Measurements from ENCODE around the gene CHRD.

The CHRD gene

GRCh38 chr3:184391266-184391665 lies 11.4 kb downstream of the CHRD start:
- H3K9me2 ChIP-seq (replicated peaks; ENCODE audit: control insufficient read depth, low read length), result no peaks in the 10 kb centered on the region
- no peak overlapping the region for H3K4me2 ChIP-seq (ENCODE audit: low read length)
- peaks cover 9% of the 10 kb centered on the region for H3K27me3 ChIP-seq (ENCODE audit: control insufficient read depth, low read length)
- no peaks in the 10 kb centered on the region for H4K20me1 ChIP-seq (ENCODE audit: control insufficient read depth, insufficient read depth, low read depth, low read length)
- H3K4me3 ChIP-seq (ENCODE audit: low read length), result no peak overlapping the region
- H3K9me3 ChIP-seq (ENCODE audit: control insufficient read depth, insufficient read depth, low read length), result no peaks in the 10 kb centered on the region
- no peaks in the 10 kb centered on the region for H3K36me3 ChIP-seq (ENCODE audit: control insufficient read depth, low read length)
- TF ChIP-seq EZH2phosphoT487 (IDR thresholded peaks at IDR 0.05; ENCODE audit: borderline replicate concordance, low read length) (no peak), CTCF (IDR thresholded peaks at IDR 0.05; ENCODE audit: low read depth, low read length, poor library complexity, severe bottlenecking) (no peak)
- no peak overlapping the region for H3K27ac ChIP-seq (ENCODE audit: low read depth, low read length)
- H3K4me1 ChIP-seq (ENCODE audit: control insufficient read depth, low read length), result no peaks in the 10 kb centered on the region
- H3F3A ChIP-seq (ENCODE audit: control insufficient read depth, insufficient read depth), result no peaks in the 10 kb centered on the region
- no peaks in the 10 kb centered on the region for H3K79me2 ChIP-seq (ENCODE audit: control insufficient read depth, low read length)

- TF ChIP-seq EZH2phosphoT487 (IDR thresholded peaks at IDR 0.05; ENCODE audit: borderline replicate concordance, low read length) (no peak), CTCF (IDR thresholded peaks at IDR 0.05; ENCODE audit: low read depth, low read length, poor library complexity, severe bottlenecking) (no peak)
- H3K4me1 ChIP-seq (ENCODE audit: control insufficient read depth, low read length), result no peaks in the 10 kb centered on the region
- no peak overlapping the region for H3K27ac ChIP-seq (ENCODE audit: low read depth, low read length)
- no peaks in the 10 kb centered on the region for H3K79me2 ChIP-seq (ENCODE audit: control insufficient read depth, low read length)
- no peaks in the 10 kb centered on the region for H3F3A ChIP-seq (ENCODE audit: control insufficient read depth, insufficient read depth)
- no peaks in the 10 kb centered on the region for H3K9me3 ChIP-seq (ENCODE audit: control insufficient read depth, insufficient read depth, low read length)
- H3K27me3 ChIP-seq (ENCODE audit: control insufficient read depth, low read length), result peaks cover 9% of the 10 kb centered on the region
- H3K4me2 ChIP-seq (ENCODE audit: low read length), result no peak overlapping the region
- no peak overlapping the region for H3K4me3 ChIP-seq (ENCODE audit: low read length)
- no peaks in the 10 kb centered on the region for H3K36me3 ChIP-seq (ENCODE audit: control insufficient read depth, low read length)
- no peaks in the 10 kb centered on the region for H4K20me1 ChIP-seq (ENCODE audit: control insufficient read depth, insufficient read depth, low read depth, low read length)
- no peaks in the 10 kb centered on the region for H3K9me2 ChIP-seq (replicated peaks; ENCODE audit: control insufficient read depth, low read length)
These were observed 15.4 kb downstream of the CHRD start for GRCh38 chr3:184395320-184395660.

- H3K4me3 ChIP-seq (ENCODE audit: low read length), result no peak overlapping the region
- H3K4me1 ChIP-seq (ENCODE audit: control insufficient read depth, low read length), result no peaks in the 10 kb centered on the region
- H3K9me3 ChIP-seq (ENCODE audit: control insufficient read depth, insufficient read depth, low read length), result no peaks in the 10 kb centered on the region
- no peaks in the 10 kb centered on the region for H3K36me3 ChIP-seq (ENCODE audit: control insufficient read depth, low read length)
- H4K20me1 ChIP-seq (ENCODE audit: control insufficient read depth, insufficient read depth, low read depth, low read length), result no peaks in the 10 kb centered on the region
- H3K4me2 ChIP-seq (ENCODE audit: low read length), result no peak overlapping the region
- TF ChIP-seq CTCF (IDR thresholded peaks at IDR 0.05; ENCODE audit: low read depth, low read length, poor library complexity, severe bottlenecking) (no peak), EZH2phosphoT487 (IDR thresholded peaks at IDR 0.05; ENCODE audit: borderline replicate concordance, low read length) (no peak)
- no peaks in the 10 kb centered on the region for H3K79me2 ChIP-seq (ENCODE audit: control insufficient read depth, low read length)
- H3K9me2 ChIP-seq (replicated peaks; ENCODE audit: control insufficient read depth, low read length), result no peaks in the 10 kb centered on the region
- peaks cover 3% of the 10 kb centered on the region; the same call in 1 of the 2 replicates for H3K27me3 ChIP-seq (ENCODE audit: control insufficient read depth, low read length)
- no peaks in the 10 kb centered on the region for H3F3A ChIP-seq (ENCODE audit: control insufficient read depth, insufficient read depth)
- no peak overlapping the region for H3K27ac ChIP-seq (ENCODE audit: low read depth, low read length)
These were observed 19.6 kb downstream of the CHRD start for GRCh38 chr3:184399410-184399809.

Measured in DOHH2 (cell line).